ENCODE data around the gene ARG1.
"Not testable (repeated sequence)": the region's sequence is repeated elsewhere in the genome, so short reads cannot be mapped to it uniquely, and the experiment has no call there.

Gene ARG1

DNA sequence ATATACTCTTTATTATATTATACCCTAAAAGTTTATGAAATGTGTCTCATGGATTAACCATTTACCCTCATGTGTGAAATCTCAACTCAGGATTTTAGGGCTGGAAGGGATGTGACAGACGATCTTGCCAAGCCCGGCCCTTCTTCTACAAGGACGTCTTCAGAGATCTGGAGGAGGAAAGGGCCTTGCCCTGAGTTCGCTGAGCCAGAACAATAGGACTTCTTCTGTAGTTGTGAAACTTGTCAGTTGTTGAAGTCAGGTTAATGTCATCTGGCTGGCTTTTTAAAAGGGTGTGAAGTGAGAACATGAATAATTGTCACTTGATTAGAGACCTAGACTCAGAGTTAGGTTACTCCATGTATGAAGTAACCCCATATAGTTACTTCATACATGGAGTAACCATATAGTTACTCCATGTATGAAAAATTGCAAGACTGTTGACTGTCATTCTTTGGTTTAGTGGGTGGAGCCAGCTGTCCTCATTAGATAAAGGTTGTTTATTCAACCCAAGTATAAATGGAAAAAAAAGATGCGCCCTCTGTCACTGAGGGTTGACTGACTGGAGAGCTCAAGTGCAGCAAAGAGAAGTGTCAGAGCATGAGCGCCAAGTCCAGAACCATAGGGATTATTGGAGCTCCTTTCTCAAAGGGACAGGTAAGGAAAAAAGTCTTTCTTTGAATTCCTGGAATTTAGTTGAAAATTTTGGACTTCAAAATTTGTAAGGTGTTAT lies at the start of gene ARG1:
ARG1 (plus strand) TSS at position 541 of the 730 bp plus-strand sequence; CDS start at position 598, 57 bp downstream.
- no peak for DNase-seq

DNA sequence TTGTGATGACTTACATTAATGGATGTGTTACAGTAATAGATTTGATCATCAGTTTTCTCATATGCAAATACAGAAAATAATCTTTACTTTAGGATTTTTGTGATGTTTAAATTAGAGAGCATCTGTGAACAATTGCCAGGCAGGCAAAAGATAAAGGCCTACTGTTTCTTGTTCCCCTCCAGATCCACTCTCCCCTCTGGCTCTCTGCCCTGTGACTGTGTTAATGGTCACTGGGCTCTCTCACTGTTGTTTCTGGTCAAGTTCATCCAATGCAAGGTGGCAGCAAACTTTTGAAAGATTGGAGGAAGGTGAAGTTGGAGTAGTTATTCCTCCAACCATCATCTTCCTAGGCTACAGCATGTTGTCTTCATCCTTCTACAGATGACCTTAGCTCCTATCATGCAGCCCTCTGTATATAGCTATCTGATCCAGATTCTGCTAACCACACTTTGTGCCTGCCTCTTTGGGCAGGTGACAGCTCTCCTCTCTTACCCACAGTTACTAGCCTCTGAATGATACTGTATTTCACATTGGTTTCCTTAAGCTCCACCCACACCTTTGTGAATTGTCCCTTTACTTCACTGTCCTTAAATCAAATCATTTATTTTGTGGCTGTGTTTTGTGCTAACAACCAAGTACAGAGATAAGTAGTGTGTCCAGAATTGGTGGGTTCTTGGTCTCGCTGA lies 48.9 kb upstream of the ARG1 start:
- DNase-seq, result peak in 10 of 56 donors; percentile 1 to 20 (median 15)

DNA sequence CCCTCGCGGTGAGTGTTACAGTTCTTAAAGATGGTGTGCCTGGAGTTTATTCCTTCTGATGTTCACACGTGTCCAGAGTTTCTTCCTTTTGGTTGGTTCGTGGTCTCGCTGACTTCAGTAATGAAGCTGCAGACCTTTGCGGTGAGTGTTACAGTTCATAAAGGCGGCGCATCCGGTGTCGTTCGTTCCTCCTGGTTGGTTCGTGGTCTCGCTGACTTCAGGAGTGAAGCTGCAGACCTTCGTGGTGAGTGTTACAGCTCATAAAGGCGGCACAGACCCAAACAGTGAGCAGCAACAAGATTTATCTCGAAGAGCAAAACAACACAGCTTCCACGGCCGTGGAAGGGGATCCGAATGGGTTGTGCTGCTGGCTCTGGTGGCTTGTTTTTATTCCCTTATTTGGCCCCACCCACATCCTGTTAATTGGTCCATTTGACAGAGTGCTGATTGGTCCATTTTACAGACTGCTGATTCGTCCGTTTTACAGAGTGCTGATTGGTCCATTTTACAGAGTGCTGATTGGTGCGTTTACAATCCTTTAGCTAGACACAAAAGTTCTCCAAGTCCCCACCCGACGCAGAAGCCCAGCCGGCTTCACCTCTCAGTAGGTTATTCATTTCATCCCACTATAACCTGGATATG lies 48.2 kb upstream of the ARG1 start:
- no peak for DNase-seq

DNA sequence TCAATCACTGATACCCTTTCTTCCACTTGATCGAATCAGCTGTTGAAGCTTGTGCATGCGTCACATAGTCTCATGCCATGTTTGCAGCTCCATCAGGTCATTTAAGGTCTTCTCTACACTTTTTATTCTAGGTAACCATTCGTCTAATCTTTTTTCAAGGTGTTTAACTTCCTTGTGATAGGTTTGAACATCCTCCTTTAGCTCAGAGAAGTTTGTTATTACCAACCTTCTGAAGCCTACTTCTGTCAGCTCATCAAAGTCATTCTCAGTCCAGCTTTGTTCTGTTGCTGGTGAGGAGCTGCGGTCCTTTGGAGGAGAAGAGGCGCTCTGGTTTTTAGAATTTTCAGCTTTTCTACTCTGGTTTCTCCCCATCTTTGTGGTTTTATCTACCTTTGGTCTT lies 42.1 kb upstream of the ARG1 start:
- DNase-seq, result not testable (repeated sequence)

DNA sequence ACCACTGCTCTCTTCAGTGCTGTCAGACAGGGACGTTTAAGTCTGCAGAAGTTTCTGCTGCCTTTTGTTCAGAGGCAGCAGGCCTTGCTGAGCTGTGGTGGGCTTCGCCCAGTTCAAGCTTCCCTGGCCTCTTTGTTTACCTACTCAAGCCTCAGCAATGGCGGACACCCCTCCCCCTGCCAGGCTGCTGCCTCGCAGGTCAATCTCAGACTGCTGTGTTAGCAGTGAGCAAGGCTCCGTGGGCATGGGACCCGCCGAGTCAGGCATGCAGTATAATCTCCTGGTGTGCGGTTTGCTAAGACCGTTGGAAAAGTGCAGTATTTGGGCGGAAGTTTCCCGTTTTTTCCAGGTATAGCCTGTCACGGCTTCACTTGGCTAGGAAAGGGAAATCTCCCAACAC lies 41.3 kb upstream of the ARG1 start:
- not testable (repeated sequence) for DNase-seq

DNA sequence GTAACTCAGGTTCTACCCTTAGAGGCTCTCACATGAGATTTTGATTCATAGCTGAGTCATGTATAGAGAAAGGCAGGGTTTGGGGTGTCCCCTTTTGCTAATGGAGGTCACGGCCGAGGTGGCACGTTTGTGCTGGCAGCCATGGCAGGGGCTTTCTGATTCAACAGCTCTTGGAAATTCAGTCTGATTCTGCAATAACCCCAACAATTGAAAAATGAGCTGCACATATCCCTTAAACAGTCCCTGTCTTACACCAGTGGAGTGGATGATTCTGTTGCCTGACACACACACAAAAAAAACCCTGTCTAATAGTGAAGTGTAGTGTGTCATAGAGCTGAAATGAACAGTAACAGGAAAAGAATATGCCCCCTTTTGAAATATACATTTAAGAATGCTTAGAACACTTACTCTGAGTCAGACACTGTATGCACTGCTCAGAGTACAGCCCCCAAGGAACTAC lies 40.4 kb upstream of the ARG1 start:
- DNase-seq, result no peak

DNA sequence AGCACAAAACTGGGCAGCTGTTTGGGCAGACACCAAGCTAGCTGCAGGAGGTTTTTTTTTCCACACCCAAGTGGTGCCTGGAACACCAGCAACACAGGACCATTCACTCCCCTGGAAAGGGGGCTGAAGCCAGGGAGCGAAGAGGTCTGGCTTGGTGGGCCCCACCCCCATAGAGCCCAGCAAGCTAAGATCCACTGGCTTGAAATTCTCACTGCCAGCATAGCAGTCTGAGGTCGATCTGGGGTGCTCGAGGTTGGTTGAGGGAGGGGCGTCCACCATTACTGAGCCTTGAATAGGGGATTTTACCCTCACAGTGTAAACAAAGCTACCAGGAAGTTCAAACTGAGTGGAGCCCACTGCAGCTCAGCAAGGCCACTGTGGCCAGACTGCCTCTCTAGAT lies 34.4 kb upstream of the ARG1 start:
- not testable (repeated sequence) for DNase-seq

DNA sequence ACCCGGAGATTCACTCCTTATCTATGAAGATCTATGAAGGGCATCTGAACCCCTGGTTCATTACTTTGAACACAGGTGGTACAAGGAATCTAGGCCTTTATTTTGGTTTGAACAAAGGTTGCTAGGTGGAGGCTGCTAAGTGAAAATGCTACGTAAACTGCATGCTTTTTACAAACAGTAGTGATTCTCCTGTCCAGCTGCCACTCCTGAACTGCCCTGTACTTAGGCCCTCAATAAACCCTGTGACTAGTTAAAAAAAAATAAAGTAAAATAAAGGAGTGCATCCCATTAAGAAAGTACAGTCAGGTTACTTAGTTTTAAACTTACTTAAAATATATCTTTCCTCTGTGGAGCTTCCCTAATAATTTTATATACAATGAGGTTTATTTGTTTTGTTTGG lies 27.7 kb upstream of the ARG1 start:
- DNase-seq, result no peak

DNA sequence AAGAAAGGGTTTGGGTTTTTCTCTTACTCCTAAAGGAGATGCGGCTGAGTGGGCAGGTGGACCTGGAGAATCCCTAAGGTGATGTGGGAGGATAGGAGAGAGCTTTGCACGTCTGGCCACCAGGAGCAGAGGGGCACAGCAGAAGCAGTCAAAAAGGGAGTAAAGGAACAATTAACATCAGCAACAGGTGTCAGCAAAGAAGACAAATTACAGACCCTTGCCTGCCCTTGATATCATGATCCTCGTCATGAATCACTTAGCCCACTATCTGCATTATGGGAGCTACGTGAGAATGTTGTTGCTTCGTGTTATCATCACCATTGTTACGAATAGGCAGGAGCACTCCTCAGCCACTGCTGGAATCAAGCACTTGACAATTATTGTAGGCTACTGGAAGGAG lies 25.5 kb upstream of the ARG1 start:
- no peak for DNase-seq

DNA sequence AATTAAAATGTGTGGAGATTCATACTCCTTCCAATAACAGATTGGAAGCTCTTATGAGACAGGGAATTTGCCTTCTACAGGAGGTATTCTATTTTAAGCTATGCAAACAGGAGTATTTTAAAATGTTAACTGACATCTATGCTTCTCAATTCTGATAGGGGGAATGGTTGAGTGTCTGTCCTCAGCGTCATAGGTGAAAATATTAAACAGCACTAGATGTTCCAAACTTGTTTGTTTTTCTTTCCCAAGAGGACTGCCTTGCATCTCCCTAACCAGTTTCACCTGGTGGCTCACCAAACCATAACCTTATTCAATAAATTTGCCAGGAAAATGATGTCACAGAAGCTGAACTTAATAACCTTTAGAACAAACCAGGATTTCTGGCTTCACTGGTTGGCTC lies 24.6 kb upstream of the ARG1 start:
- DNase-seq, result no peak

DNA sequence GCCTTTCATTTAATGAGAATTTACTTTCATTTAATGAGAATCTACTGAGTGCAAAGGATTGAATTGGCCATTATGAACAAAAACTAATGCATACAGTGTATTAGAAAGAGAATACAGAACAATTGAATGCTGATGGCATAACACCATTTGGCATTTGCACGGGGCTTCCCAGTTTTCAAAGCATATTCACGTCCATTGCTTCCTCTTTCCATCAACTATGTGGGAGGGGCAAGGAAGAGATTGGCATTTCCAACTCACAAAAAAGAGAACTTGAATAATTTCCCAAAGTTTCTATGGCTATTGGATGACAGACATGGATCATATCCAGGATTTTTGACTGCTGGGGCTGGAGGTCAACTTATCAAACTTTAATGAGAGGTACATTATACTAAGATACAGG lies 23.2 kb upstream of the ARG1 start:
- DNase-seq, result no peak

DNA sequence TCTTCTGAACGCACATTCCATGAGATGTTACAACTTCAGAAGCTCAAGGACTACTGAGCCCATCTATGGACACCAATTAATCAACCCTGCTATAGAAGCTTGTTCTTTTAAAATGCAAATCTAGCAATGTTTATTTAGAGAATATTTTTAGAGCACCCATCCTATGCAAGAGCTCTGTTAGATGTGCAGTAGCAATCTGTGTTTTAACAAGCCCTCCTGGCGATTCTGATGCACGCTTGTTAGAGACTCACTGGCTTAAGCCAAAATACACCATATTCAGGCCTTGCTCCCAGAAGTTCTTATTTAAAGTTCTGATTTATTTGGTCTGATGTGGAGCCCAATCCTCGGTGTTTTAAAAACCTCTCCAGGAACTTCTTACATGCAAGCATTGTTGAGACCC lies 21.1 kb upstream of the ARG1 start:
- DNase-seq, result no peak

DNA sequence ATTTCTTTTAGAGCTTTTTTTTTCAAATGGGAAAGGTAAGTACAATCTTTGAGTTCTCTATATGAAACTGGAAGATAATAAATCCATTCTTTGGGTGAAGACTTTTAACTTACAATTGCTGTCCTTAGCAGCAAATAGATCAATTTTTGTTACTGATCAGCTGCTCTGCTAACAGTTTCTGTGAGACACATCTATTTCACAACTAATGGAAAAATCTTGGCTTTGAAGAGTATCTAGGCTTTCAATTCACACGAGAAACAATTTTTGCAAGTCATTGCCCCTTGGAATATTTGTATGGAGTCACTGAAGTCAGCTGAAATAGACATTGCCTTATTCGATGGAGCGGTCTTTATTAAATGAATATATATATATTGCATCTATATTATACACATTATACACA lies 20.5 kb upstream of the ARG1 start:
- DNase-seq, result no peak

DNA sequence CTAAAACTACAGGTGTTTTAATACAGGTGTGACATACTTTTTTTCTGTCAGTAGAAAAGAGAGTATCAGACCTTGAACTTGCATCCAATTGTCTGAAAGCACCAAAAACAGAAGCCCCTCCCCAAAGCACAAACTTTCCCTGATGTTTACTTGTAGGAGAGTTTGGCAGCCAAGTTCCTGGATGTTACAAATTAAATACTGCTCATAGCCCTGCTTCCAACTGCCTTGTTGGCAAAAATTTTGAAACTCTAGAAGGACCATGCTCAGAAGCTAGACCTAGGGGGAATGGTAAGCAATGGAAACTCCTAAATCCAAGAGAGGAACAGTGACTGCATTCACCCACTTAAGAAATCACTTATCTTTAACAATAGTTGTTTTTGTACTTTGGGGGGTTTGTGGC lies 17.0 kb upstream of the ARG1 start:
- no peak for DNase-seq

DNA sequence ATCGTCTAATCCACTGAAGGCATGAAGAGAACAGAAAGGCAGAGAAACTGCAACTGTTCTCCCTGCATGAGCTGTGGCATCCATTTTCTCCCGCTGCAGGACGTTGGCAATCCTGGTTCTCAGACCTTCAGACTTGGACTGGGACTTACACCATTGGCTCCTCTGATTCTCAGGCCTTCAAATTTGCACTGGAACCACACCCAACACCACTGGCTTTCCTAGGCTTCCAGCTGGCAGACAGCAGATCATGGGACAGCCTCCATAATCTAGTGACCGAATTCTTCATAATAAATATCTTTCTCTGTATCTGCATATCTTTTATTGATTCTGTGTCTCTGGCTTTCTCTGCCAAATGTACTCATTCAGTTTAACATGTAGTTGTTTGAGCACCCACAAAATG lies 14.1 kb upstream of the ARG1 start:
- no peak for DNase-seq

DNA sequence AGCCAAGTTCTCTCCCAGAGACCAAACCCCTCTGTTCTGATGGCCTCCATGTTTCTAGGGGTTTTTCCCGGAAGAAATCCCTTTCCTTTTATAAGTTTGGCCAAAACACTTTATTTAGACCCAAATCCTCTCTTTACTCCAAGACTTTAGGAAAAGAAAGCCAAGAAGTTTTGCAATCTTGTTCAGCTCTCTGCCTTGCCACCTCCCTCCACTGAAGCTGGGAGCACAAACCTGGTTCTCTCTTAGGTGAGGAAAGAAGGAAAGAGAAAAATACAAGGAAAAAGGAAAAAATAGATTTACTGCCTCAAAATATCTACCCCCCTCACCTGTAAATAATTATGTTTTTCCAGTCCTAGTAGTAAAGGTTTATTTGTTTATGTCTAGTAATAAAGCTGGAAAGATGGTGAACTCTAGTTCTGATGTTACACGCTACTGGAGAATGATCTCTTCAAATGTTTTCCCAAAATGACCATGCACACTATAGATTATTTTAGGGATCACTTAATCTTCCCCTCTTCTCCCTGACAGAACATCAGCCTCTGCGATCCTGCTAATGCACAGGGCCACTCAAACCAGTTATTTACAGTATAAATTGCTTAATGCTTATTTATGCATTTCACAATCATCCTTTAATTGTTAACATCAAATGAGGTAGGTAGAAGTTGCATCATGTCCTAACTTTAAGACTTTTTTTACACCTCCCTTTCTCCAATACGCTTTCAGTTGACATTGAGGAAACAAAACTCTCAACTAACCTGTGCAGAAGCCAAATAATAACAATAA lies 10.9 kb upstream of the ARG1 start:
- DNase-seq, result no peak

DNA sequence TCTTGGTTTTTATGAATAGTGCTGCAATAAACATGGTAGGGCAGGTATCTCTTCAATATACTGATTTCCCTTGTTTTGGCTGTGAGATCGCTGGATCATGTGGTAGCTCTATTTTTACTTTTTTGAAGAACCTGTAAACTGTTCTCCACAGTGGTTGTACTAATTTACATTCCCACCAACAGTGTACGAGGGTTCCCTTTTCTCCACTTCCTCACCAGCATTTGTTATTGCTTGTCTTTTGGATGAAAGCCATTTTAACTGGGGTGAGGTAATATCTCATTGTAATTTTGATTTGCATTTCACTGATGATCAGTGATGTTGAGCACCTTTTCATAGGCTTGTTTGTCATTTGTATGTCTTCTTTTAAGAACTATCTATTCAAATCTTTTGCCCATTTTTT lies 8.0 kb upstream of the ARG1 start:
- no peak for DNase-seq

DNA sequence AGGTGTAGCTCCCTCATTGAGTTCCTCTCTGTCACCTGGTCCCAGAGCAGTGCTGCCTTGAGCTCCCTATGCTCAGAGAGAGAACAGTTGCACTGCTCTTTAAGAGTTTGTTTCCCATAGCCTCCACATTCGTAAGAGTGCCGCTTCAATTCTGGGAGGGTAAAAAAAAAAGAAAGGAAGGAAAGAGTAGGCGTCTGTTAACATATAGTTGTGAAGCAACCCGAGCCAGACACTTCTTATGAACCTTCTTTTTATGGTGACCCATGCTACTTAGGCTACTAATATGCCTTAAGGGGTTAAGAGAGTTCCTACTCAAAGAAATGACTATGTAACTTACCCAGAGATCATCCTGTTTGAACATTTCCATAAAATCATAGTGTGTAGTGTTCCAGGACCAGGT lies 4.3 kb upstream of the ARG1 start:
- DNase-seq, result no peak

DNA sequence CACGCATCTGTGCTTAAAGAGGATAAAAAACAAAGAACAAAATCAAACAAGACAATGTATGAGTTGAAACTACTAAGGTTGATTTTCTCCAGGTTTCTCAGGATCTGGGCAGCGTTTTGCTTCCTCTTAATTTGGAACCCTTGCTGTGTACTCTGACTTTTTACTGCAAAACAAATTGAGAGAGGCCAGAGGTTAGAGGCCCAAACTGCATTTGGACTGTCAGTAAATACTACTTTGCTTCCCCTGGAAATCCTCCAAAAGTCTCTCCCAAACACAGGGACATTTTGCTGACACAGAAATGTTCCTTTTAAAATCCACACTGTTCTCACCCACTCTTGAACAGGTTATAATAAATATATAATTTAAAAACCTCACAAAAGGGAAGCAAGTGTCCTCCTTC lies 1.1 kb downstream of the ARG1 start:
- DNase-seq, result no peak

DNA sequence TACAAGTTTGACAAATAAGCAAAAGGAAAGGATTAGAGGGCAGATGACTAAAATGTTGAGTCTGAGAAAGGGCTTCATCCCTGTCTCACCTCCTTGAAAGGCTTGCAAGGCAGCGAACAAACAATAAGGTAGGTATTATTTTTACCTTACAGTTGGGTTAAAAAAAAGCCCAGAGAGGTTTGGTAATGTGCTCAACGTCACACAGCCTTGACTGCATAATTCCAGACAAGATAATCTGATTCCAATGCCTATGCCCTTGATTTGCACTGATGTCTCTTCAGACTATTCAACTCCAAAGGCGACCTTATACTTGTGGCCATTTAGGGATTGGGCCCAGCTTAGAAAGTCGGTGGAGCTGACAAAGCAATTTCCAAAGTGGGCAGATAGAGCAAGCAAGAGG lies 1.7 kb downstream of the ARG1 start:
- no peak for DNase-seq

DNA sequence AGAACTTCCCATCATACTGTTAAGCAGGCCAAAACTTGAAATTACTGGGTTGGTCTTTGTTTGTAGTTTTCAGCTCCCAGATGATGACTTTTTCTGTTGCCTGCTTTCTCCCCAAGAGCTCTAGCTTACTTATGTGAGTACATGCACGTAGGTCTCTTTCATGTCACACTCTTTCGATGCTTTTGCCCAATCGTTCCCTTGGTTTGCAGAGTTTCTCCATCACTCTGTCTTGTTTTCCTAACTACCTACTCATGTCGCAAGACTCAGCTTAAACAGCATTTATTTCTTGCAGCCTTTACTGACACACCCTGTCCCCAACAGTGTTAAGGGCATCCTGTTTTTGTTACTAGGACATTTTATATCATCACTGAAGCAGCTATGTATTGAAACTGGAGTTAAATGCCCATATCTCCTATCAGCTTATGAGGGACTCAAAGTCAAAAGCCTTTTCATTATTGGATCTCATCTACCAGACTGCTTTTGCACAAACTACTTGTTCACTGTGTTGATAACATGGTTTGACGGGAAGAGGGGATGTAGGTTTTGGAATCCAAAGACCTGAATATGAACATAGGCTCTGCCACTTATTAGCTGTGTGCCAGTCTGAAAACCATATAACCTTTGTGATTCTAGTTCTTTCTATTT lies 2.9 kb downstream of the ARG1 start:
- no peak for DNase-seq
